Measurements from ENCODE around the gene GKAP1.

GRCh38 chr9:83721509-83721908 lies 96.1 kb downstream of the GKAP1 start:
- TF ChIP-seq POLR2AphosphoS5 (IDR thresholded peaks at IDR 0.05; ENCODE audit: borderline replicate concordance, low read depth, low read length) (no peak), EZH2 (IDR thresholded peaks at IDR 0.05) (no peak)

Data from SK-N-MC (cell line).